ENCODE measurements around the gene VWA8. TPM values are rescaled to one million over a fixed set of nuclear protein-coding genes. Genes with fewer than 3 reads are reported as not detected.

Gene VWA8
- total and polyA plus RNA-seq, 2 of the 8 experiments (the other 6 are each of a cell fraction or from before 2014, with no cell fraction given), result 5.9 to 19.6 TPM

DNA sequence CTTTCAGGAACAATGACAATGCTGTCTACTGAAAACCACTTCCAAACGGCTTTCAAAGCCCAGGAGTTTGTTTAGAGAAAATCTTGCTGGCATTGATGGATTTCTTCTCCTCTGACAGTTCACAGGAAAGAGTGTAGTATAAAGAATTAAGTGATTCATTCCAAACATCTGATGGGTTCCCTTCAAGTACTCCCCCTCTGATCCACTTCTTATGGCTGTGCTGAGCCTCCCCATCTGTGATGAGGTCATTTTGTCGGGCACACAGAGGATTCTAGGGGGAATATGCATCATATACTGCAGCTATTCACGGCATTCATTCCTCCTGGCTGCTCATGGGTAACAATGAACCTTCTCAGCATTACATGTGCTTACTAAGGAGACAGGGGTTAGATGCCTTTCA is 395.7 kb downstream of the VWA8 start:
- Histone ChIP-seq H3K18ac (ENCODE audit: extremely low read depth, low read length) (no peak overlapping the region), H3K79me2 (ENCODE audit: control insufficient read depth in 1 of 2, insufficient read depth in 2 of 2, low read length in 2 of 2) (no peaks in the 10 kb centered on the region), H2BK120ac (replicated peaks; ENCODE audit: low read depth, low read length) (no peak overlapping the region), H3K4ac (replicated peaks; ENCODE audit: insufficient read length, low read depth, low read length) (no peak overlapping the region), H3K27ac (ENCODE audit: low read depth, low read length) (no peak overlapping the region), H4K20me1 (replicated peaks in 1 of 2; ENCODE audit: control insufficient read depth in 1 of 2, insufficient read depth in 2 of 2, low read length in 2 of 2) (no peaks in the 10 kb centered on the region), H4K91ac (replicated peaks; ENCODE audit: insufficient read length, low read length) (no peak overlapping the region), H3K4me2 (ENCODE audit: insufficient read depth in 1 of 2, low read depth in 2 of 2, low read length in 2 of 2) (no peak overlapping the region), H2AFZ (ENCODE audit: low read length) (no peak overlapping the region), H3K27me3 (replicated peaks in 1 of 4; ENCODE audit: control insufficient read depth in 3 of 4, extremely low read depth in 1 of 4, insufficient read depth in 3 of 4, low read length in 3 of 4) (no peaks in the 10 kb centered on the region), H2BK5ac (ENCODE audit: low read depth, low read length) (no peak overlapping the region), H2AK5ac (ENCODE audit: low read depth, low read length) (no peak overlapping the region), H2BK15ac (ENCODE audit: low read length) (no peak overlapping the region), H4K5ac (ENCODE audit: insufficient read length, low read depth, low read length) (no peak overlapping the region), H3K36me3 (ENCODE audit: control insufficient read depth in 2 of 4, insufficient read depth in 4 of 4, low read length in 3 of 4) (no peaks in the 10 kb centered on the region), H3K56ac (replicated peaks; ENCODE audit: insufficient read length, low read depth, low read length) (no peak overlapping the region), H2BK20ac (ENCODE audit: low read length) (no peak overlapping the region), H3K4me1 (replicated peaks in 1 of 4; ENCODE audit: control insufficient read depth in 3 of 4, insufficient read depth in 4 of 4, low read length in 3 of 4) (peaks cover 0 to 4% (median 2%) of the 10 kb centered on the region in 4 experiments; a peak in 3 of 7 replicates), H3K14ac (ENCODE audit: insufficient read length) (no peak overlapping the region), H3K23me2 (ENCODE audit: low read depth, low read length) (no peaks in the 10 kb centered on the region), H4K8ac (ENCODE audit: extremely low read depth, insufficient read depth, low read length) (no peak overlapping the region), H3K4me3 (ENCODE audit: extremely low read depth in 1 of 4, insufficient read depth in 2 of 4, low read depth in 3 of 4, low read length in 4 of 4) (no peak overlapping the region), H2BK12ac (ENCODE audit: low read depth, low read length) (no peak overlapping the region), H3K9ac (replicated peaks in 1 of 4; ENCODE audit: extremely low read depth in 1 of 4, low read depth in 3 of 4, low read length in 3 of 4) (no peak overlapping the region), H3K9me3 (ENCODE audit: insufficient read depth in 2 of 2, low read depth in 1 of 2, low read length in 1 of 2) (no peaks in the 10 kb centered on the region), H3K23ac (ENCODE audit: insufficient read length) (no peak overlapping the region), H3K79me1 (ENCODE audit: low read depth, low read length) (no peaks in the 10 kb centered on the region)
- ChIA-PET POLR2A (ENCODE audit: partially characterized antibody) (no interaction called here), CTCF (ENCODE audit: partially characterized antibody) (interaction anchor here (0.7 to 1.6 kb wide), 4 partner anchors 16 to 137 kb away, joined by 3 to 6 read pairs (median 3); no protein-coding TSS in a partner anchor)
- DNase-seq (ENCODE audit: low read depth in 1 of 2, low spot score in 2 of 2), result no peak
- TF ChIP-seq JUND (IDR thresholded peaks at IDR 0.05; ENCODE audit: low read length) (no peak), TAF1 (IDR thresholded peaks at IDR 0.05; ENCODE audit: low read depth, low read length) (no peak), RFX5 (IDR thresholded peaks at IDR 0.05; ENCODE audit: borderline replicate concordance, low read depth, low read length) (no peak), EGR1 (IDR thresholded peaks at IDR 0.05; ENCODE audit: borderline replicate concordance, low read depth, low read length) (no peak), CEBPB (IDR thresholded peaks at IDR 0.05; ENCODE audit: low read depth, low read length) (no peak), BCL11A (IDR thresholded peaks at IDR 0.05; ENCODE audit: low read depth in 2 of 2, low read length in 2 of 2) (no peak), NANOG (IDR thresholded peaks at IDR 0.05; ENCODE audit: insufficient read depth, low read depth, low read length, poor library complexity, severe bottlenecking) (no peak), NRF1 (IDR thresholded peaks at IDR 0.05; ENCODE audit: low read depth, low read length) (no peak), CTBP2 (IDR thresholded peaks at IDR 0.05; ENCODE audit: borderline replicate concordance, insufficient read depth, insufficient read length, low read length) (no peak), SIX5 (IDR thresholded peaks at IDR 0.05; ENCODE audit: low read depth, low read length) (no peak)
- 77% methylated on average over 3 of the region's 3 CpGs; no CpG with 5 or more reads in 1 of the 2 experiments for WGBS, 2 experiments (ENCODE audit: extremely low coverage in 1 of 2, insufficient coverage in 1 of 2, insufficient read length in 1 of 2, insufficient replicate concordance in 2 of 2, low coverage in 1 of 2, low lambda C conversion rate in 2 of 2, missing lambda C conversion rate in 1 of 2)
- no peak for FAIRE-seq
